IMR-90 (cell line): ENCODE data around the gene VPS13C. TPM values are rescaled to one million over a fixed set of nuclear protein-coding genes. Genes with fewer than 3 reads are reported as not detected.

Experiments
- ATAC-seq: fragments of 200-7000 bp; cut with Tn5 transposase; 2 replicates; pipeline ENCODE4 v1.9.1; 2020; ENCODE audit warnings: low read depth, mild to moderate bottlenecking, moderate library complexity
- BruUV-seq: library from RNA; stranded (reverse); fragments of 400-500 nt; replicated peaks from 2 replicates; lab custom pipeline; 2021; lab: Mats Ljungman, UMichigan
- CTCF ChIA-PET: fragments of 300-600 bp; formaldehyde crosslinking; extraction: SDS; loops from one replicate; lab custom pipeline; 2021; ENCODE audit warnings: antibody characterized with exemption; lab: Yijun Ruan, JAX
- POLR2A ChIA-PET: fragments of 300-600 bp; sonication (Branson Sonifier 250); formaldehyde crosslinking; loops from one replicate; lab custom pipeline; 2022; ENCODE audit warnings: antibody characterized with exemption; ENCODE audit not compliant: unreplicated experiment; lab: Charles Lee
- DNase-seq: peaks from one replicate; pipeline ENCODE4 v3.0.0; 2013
- H2AFZ ChIP-seq: replicated peaks from 2 replicates; pipeline ENCODE3; 2013; ENCODE audit warnings: low read length, mild to moderate bottlenecking; ENCODE audit not compliant: poor library complexity
- H2AK5ac ChIP-seq: 2 replicates; pipeline ENCODE4 v1.6.1; 2013; ENCODE audit warnings: low read depth, low read length, inconsistent platforms
- H2AK9ac ChIP-seq: replicated peaks from 2 replicates; pipeline ENCODE3; 2013; ENCODE audit warnings: mild to moderate bottlenecking, low read depth, low read length, moderate library complexity; ENCODE audit not compliant: poor library complexity
- H2BK120ac ChIP-seq: 2 replicates; pipeline ENCODE4 v1.6.1; 2013; ENCODE audit warnings: low read depth, low read length, inconsistent platforms
- H2BK15ac ChIP-seq: 3 replicates; pipeline ENCODE4 v1.6.1; 2013; ENCODE audit warnings: low read depth, low read length, inconsistent platforms
- H2BK20ac ChIP-seq: 2 replicates; pipeline ENCODE4 v1.6.1; 2013; ENCODE audit warnings: low read depth, mild to moderate bottlenecking, inconsistent platforms, low read length, moderate library complexity
- H2BK5ac ChIP-seq: 2 replicates; pipeline ENCODE4 v1.6.1; 2013; ENCODE audit warnings: mild to moderate bottlenecking, low read depth, low read length, inconsistent platforms; ENCODE audit not compliant: poor library complexity, severe bottlenecking
- H3K14ac ChIP-seq: replicated peaks from 2 replicates; pipeline ENCODE4 v1.6.1; 2013; ENCODE audit warnings: low read depth, low read length, inconsistent platforms
- H3K18ac ChIP-seq: 2 replicates; pipeline ENCODE4 v1.6.1; 2013; ENCODE audit warnings: low read depth, low read length, control low read depth
- H3K23ac ChIP-seq: 2 replicates; pipeline ENCODE4 v1.6.1; 2013; ENCODE audit warnings: low read depth, low read length, inconsistent platforms
- H3K27ac ChIP-seq: 2 replicates; pipeline ENCODE4 v1.5.1; 2013; ENCODE audit warnings: mild to moderate bottlenecking, control low read depth, low read length; ENCODE audit not compliant: insufficient read depth
- H3K27me3 ChIP-seq: 2 replicates; pipeline ENCODE4 v1.6.1; 2013; ENCODE audit warnings: low read length; ENCODE audit not compliant: control insufficient read depth, insufficient read depth
- H3K36me3 ChIP-seq: 2 replicates; pipeline ENCODE4 v1.6.1; 2013; ENCODE audit warnings: low read length, mixed read lengths; ENCODE audit not compliant: control insufficient read depth, insufficient read depth
- H3K4ac ChIP-seq: 2 replicates; pipeline ENCODE4 v1.6.1; 2013; ENCODE audit warnings: low read depth, low read length, inconsistent platforms
- H3K4me1 ChIP-seq: 2 replicates; pipeline ENCODE4 v1.6.1; 2013; ENCODE audit warnings: low read length, mixed read lengths; ENCODE audit not compliant: control insufficient read depth, insufficient read depth
- H3K4me2 ChIP-seq: 2 replicates; pipeline ENCODE4 v1.6.1; 2013; ENCODE audit warnings: low read depth, mild to moderate bottlenecking, control low read depth, low read length, moderate library complexity
- H3K4me3 ChIP-seq: 2 replicates; pipeline ENCODE4 v1.5.1; 2013; ENCODE audit warnings: low read depth, mild to moderate bottlenecking, control low read depth, low read length, moderate library complexity; ENCODE audit not compliant: insufficient read depth
- H3K56ac ChIP-seq: 2 replicates; pipeline ENCODE4 v1.6.1; 2013; ENCODE audit warnings: low read length, inconsistent platforms; ENCODE audit not compliant: insufficient read depth; ENCODE audit errors: extremely low read depth
- H3K79me1 ChIP-seq, 2 experiments: 2 replicates each; pipeline ENCODE4 v1.6.1; 2013; ENCODE audit warnings: low read length in 2 of 2, inconsistent platforms in 1 of 2, low read depth in 1 of 2
- H3K9ac ChIP-seq: 2 replicates; pipeline ENCODE4 v1.6.1; 2013; ENCODE audit warnings: low read depth, low read length, control low read depth
- H3K9me1 ChIP-seq: 2 replicates; pipeline ENCODE4 v1.6.1; 2013; ENCODE audit warnings: low read length, inconsistent platforms; ENCODE audit not compliant: insufficient read depth
- H3K9me3 ChIP-seq: 2 replicates; pipeline ENCODE4 v1.6.1; 2013; ENCODE audit warnings: low read length; ENCODE audit not compliant: control insufficient read depth, insufficient read depth
- H4K20me1 ChIP-seq: 2 replicates; pipeline ENCODE4 v1.6.1; 2013; ENCODE audit warnings: low read length, inconsistent platforms; ENCODE audit not compliant: insufficient read depth
- H4K5ac ChIP-seq: 2 replicates; pipeline ENCODE4 v1.6.1; 2013; ENCODE audit warnings: mild to moderate bottlenecking, low read depth, low read length, control low read depth
- H4K8ac ChIP-seq, 2 experiments: 2 replicates each; pipeline ENCODE4 v1.6.1; 2013; ENCODE audit warnings: low read depth in 2 of 2, low read length in 2 of 2, control low read depth in 1 of 2, inconsistent platforms in 1 of 2
- H4K91ac ChIP-seq: 2 replicates; pipeline ENCODE4 v1.6.1; 2013; ENCODE audit warnings: low read depth, low read length, inconsistent platforms; ENCODE audit not compliant: insufficient read depth
- BHLHE40 ChIP-seq: fragments of 150-350 bp; IDR thresholded peaks from 2 replicates; pipeline ENCODE4 v1.6.1; 2016; ENCODE audit warnings: mild to moderate bottlenecking, low read depth, low read length
- CHD1 ChIP-seq: IDR thresholded peaks from 2 replicates; pipeline ENCODE4 v1.6.1; 2012; ENCODE audit warnings: low read depth, low read length, improper control_type of control experiment
- CTCF ChIP-seq: conservative IDR thresholded peaks from 2 replicates; pipeline ENCODE4 v1.5.1; 2012; ENCODE audit warnings: mild to moderate bottlenecking, low read depth, low read length, improper control_type of control experiment
- FOS ChIP-seq: fragments of 150-350 bp; IDR thresholded peaks from 2 replicates; pipeline ENCODE4 v1.6.1; 2016; ENCODE audit warnings: low read depth, low read length
- MAFK ChIP-seq: IDR thresholded peaks from 2 replicates; pipeline ENCODE4 v1.6.1; 2012; ENCODE audit warnings: low read depth, low read length, improper control_type of control experiment
- RCOR1 ChIP-seq: IDR thresholded peaks from 2 replicates; pipeline ENCODE4 v1.6.1; 2012; ENCODE audit warnings: mild to moderate bottlenecking, low read length, improper control_type of control experiment; ENCODE audit not compliant: insufficient replicate concordance
- SMC3 ChIP-seq: fragments of 150-350 bp; IDR thresholded peaks from 2 replicates; pipeline ENCODE4 v1.6.1; 2016; ENCODE audit warnings: low read depth, mild to moderate bottlenecking, antibody characterized with exemption, low read length, moderate library complexity
- USF2 ChIP-seq: fragments of 150-350 bp; IDR thresholded peaks from 2 replicates; pipeline ENCODE4 v1.6.1; 2017; ENCODE audit warnings: mild to moderate bottlenecking, antibody characterized with exemption, low read length, low read depth
- WGBS, 2 experiments: methylation state at CpG; one replicate each; pipeline versions ENCODE4 v1.1.5 to v1.1.7; 2013; ENCODE audit warnings: missing lambda C conversion rate in 2 of 2; ENCODE audit not compliant: insufficient read length in 1 of 2; ENCODE audit errors: extremely low coverage in 2 of 2; 5-methylcytosine and 5-hydroxymethylcytosine counted together
- dilution Hi-C: fragments of 300-500 bp; cut with HindIII; formaldehyde crosslinking; loops from one replicate; pipeline ENCODE4 v1.14.3; 2018; ENCODE audit warnings: low sequenced_read_pairs; ENCODE audit not compliant: unreplicated experiment
- in situ Hi-C: fragments of 300-500 bp; cut with MboI; formaldehyde crosslinking; loops from 3 replicates; pipeline ENCODE4 v1.14.3; 2019; ENCODE audit warnings: low sequenced_read_pairs, inconsistent platforms, mixed read lengths
- intact Hi-C: fragments of 100-400 bp; cut with micrococcal nuclease; formaldehyde crosslinking; loops from 2 replicates; pipeline ENCODE4 v1.10.0; 2022
- polyA plus RNA-seq, 3 experiments: library from polyadenylated mRNA; depleted of rRNA; stranded (reverse); fragments of >200 nt; gene quantifications; 2 replicates each; pipeline ENCODE4 v1.2.3, GENCODE V29; 2012; ENCODE audit warnings: low replicate concordance in 1 of 3
- total RNA-seq: library from RNA; depleted of rRNA; stranded (reverse); fragments of >200 nt; gene quantifications from 2 replicates; pipeline ENCODE4 v1.2.3, GENCODE V29; 2012

Gene VPS13C
- total and polyA plus RNA-seq, 2 of the 4 experiments (the other 2 are of a cell fraction) = 8.1 to 32.8 TPM

GRCh38 chr15:61983081-61983480, 77.2 kb downstream of the VPS13C start:
- no peak overlapping the region for H3K14ac ChIP-seq
- H2AFZ ChIP-seq = no peak overlapping the region
- H4K5ac ChIP-seq = no peak overlapping the region
- TF ChIP-seq CTCF = no peak
- no peak for TF ChIP-seq USF2
- TF ChIP-seq SMC3 = no peak
- no peak for TF ChIP-seq BHLHE40
- TF ChIP-seq RCOR1 = no peak
- TF ChIP-seq CHD1 = no peak
- no peak for TF ChIP-seq MAFK
- no peak for TF ChIP-seq FOS
- no peak overlapping the region for H2AK5ac ChIP-seq
- no TSS peak for BruUV-seq
- in situ Hi-C loops = no loop called here
- no peaks in the 10 kb centered on the region for H3K9me1 ChIP-seq
- H2BK20ac ChIP-seq = no peak overlapping the region
- no peak overlapping the region for H3K4me2 ChIP-seq
- dilution Hi-C loops = no loop called here
- H4K20me1 ChIP-seq = no peaks in the 10 kb centered on the region
- H3K18ac ChIP-seq = no peak overlapping the region
- WGBS, 2 experiments = no CpG with 5 or more reads among the region's 3 CpGs
- ChIA-PET CTCF (no interaction called here), POLR2A (interaction anchor here (0.6 kb wide), 1 partner anchor 815 kb away, joined by 4 read pairs; no protein-coding TSS in a partner anchor)
- no peak overlapping the region for H3K27ac ChIP-seq
- no peak overlapping the region for H3K4ac ChIP-seq
- peaks cover 7% of the 10 kb centered on the region for H3K36me3 ChIP-seq
- H3K56ac ChIP-seq = no peak overlapping the region
- no peak overlapping the region for H3K23ac ChIP-seq
- no peak overlapping the region for H2BK120ac ChIP-seq
- no peak overlapping the region for H3K9ac ChIP-seq
- intact Hi-C loops = no loop called here
- no peak for DNase-seq
- no peaks in the 10 kb centered on the region for H3K4me1 ChIP-seq
- no peak overlapping the region for H2BK5ac ChIP-seq
- ATAC-seq = no peak
- H2BK15ac ChIP-seq = no peak overlapping the region
- no peaks in the 10 kb centered on the region for H3K27me3 ChIP-seq
- no peak overlapping the region for H2AK9ac ChIP-seq
- H3K4me3 ChIP-seq = no peak overlapping the region
- H4K8ac ChIP-seq = no peak overlapping the region
- no peak overlapping the region for H4K91ac ChIP-seq
- H3K79me1 ChIP-seq = peaks cover 0 to 4% of the 10 kb centered on the region in 2 experiments; a peak in 1 of 4 replicates
- H3K9me3 ChIP-seq = no peaks in the 10 kb centered on the region
